Femur (tissue), 1 donor: Measurements from ENCODE around the gene SLC6A13.

Experiments used
- DNase-seq: peaks from one replicate; pipeline ENCODE4 v3.0.0-alpha.2; 2017

The SLC6A13 gene

DNA sequence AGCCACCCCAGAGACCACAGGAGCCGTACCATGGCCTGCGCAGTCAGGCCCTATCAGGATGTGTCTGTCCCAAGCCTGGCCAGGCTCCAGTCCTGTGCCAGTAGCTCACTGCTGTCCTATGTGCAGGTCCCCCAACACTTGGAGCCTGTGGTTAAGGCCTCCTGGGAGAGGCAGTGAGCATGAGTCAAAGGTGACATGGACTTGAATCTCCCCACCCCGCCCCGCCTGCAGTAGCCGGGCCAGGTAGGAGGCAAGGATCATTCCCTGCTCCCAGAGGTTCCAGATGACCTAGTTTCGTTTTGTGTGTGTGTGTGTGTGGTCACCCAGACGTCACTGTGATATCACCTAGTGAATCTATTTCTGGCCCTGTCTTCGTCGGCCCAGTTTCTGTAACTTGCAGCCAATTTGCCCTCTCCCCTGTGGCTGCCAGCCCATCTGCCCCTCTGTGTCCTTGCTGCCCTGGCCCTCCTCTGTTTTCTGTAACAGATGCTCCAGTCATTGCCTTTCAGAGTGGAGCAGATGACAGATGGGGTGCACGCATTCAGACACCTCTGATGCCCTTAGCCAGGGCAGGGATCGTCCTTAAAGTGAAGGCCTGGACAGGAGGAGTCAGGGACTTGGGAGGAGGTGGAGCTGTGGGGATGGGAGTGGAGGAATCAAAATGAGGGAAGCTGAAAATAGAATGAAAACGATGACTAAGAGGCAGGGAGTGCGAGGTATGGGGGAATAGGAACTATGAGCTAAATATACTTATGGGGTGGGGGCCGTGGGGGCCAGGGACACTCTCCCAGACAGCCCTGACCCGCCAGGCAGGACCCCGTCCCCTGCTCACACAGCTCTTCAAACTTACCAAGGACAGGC, 86.1 kb downstream of the SLC6A13 start:
- DNase-seq, result no peak

DNA sequence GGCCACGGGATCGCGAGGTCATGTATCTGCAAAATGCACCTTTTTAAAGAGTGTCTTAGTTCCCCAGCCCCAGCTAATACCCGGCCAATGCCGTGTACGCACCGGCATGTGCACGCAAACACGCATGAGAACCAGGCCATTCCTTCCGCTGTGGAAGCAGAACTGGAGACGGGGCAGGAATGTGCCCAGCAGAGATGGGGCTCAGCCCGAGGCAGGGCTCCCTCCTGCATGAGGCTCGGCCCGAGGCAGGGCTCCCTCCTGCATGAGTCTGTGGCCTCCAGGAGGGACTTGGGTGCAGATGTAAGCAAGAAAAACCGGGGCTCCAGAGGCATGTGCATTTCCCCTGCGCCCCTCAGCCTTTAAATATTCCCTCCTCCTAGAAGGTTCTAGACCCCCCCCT, 86.9 kb downstream of the SLC6A13 start:
- no peak for DNase-seq

DNA sequence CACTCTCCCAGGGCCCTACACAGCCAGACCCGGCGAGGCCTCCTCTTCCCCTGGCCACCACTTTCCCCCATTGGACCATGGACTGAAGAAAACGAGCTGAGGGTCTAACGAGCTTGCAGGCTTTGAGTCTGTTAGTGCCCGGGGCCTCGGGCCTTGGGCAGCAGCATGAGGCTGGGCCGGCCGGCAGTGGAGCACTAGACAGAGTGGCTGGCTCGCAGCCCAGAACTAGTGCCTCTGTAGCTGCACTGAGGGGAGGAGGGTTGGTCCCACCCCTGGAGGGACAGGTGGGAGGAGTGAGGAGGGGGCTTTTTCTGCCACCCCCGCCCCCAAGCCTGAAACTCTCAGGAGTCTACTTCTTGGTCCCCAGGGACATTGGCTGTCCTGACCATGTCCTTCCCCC, 87.4 kb downstream of the SLC6A13 start:
- no peak for DNase-seq

DNA sequence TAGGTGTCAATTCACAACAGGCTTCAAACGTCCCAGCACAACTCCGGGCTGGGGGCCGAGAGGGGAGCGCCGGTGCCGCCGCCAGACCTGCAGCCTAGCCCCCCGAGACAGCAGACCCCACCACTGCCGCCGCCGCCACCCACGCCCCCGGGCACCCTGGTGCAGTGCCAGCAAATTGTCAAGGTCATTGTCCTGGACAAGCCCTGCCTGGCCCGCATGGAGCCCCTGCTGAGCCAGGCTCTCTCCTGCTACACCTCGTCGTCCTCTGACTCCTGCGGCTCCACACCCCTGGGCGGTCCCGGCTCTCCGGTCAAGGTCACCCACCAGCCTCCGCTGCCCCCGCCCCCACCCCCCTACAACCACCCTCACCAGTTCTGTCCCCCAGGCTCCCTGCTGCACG, 88.0 kb downstream of the SLC6A13 start:
- DNase-seq, result no peak

DNA sequence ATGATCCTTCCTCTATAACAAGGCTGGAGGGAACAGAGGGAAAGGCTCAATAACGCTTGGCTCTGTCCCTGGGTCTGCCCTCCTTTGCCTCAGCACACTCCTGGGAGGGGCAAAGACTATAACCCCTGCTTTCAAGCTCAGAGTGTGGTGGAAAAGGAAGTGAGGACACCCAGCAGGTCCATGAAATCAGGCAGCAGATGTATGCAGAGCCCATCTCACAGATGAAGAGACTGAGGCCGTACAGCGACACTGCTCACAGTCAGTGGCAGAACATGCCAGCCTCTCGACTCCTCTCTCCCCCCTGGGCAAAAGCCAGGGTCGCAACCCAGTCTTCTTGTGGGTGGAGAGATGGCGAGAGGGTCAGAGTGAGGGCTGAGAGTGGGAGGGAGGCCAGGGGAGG, 88.5 kb downstream of the SLC6A13 start:
- no peak for DNase-seq

DNA sequence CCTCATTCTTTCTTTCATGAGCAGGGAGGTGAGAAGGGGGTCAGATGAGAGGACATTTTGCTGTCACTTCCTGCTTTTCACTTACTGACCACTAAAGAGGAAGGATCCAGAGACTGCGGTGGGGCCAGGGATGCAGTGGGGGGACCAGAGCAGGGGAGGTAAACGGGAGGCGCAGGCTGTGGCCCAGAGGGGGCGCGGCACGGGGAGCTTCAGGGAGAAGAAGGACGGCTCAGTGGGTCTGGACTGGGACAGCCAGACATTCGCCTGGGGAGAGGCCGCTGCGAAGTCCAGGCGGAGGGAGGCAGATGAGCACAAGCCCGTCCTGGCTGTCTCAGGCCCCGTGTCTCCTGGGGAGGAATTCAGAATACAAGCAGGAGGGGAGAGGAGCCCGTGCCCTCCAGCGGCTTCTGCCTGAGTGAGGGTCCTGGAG, 89.9 kb downstream of the SLC6A13 start:
- DNase-seq, result no peak

DNA sequence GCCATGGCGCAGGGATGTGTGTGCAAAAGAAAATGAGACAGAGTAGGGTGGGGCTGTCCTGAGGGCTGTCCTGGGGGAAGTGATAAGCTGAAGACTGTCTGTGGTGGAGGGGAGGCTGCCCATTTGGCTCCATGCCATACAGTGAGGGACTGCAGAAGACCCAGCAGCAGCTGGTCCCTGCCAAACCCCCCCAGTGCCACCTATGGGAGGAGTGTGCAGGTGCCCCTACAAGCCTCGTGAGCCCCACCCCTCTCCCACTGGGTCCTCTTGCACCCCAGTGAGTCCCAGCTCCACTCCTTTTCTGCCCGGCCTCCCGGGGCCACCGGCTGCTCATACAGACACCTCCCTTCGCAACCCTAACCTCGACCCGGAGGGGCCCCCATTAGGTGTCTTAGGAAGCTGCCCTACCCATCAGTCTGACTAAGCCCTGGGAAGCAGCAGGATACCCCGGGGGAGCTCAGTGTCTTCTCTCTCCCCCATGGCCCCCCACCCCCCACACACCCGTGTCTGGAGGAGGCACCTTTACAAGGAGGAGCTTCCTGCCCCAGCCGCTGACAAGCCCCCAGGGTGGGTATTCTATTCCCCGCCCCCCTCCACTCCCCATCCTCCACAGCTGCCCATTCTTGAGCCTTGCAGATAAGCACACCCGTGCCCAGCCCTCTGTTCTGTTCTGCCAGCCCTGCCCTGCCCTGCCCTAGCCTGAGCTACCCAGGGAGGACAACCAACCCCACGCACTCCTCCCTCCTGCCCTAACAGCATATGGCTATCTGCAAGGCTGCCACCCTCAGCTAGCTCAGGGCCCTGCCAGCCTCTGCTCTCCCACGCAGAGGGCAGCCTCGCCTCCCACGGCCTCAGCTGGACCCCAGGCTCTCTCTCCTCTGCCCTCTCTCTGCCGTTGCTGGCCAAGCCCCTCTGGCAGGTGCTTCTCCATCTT, 90.6 kb downstream of the SLC6A13 start:
- DNase-seq, result no peak

DNA sequence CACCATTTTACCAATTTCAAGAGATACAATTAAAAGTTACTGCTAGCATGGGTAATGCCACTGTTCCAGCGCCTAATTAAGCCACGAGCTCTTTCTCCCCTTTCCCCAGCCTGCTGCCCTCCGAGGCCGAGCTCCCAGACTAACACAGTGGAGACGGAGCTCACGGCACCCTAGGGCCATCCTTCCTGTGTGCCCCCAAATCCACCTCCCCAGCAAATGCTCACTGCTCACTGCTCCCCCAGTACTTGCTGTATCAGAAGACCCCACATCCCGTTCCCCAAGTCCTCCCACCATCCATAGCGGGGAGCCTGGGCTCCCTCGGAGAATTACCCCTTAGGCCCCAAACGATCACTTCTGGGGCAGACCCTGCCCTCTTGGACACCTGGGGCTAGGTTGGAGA, 91.4 kb downstream of the SLC6A13 start:
- no peak for DNase-seq
